Measurements from ENCODE around the gene PALM2AKAP2. TPM values are rescaled to one million over a fixed set of nuclear protein-coding genes. Genes with fewer than 3 reads are reported as not detected.
A peak's percentile ranks its signal among the peaks of the same experiment; 100 is the strongest.

The PALM2AKAP2 gene
- total and polyA plus RNA-seq, 2 experiments from 2014 or later, result 2.5 to 7.9 TPM

GRCh38 chr9:109815366-109815947, 35.5 kb downstream of the PALM2AKAP2 start:
- H3K27ac Mint-ChIP-seq, result no peak overlapping the region
- H3K27me3 ChIP-seq (ENCODE audit: insufficient read depth), result no peaks in the 10 kb centered on the region
- no peaks in the 10 kb centered on the region for H3F3A ChIP-seq (replicated peaks; ENCODE audit: low read depth)
- no peak for ATAC-seq
- H3K4me3 Mint-ChIP-seq, result no peak overlapping the region
- no peak for DNase-seq (ENCODE audit: low spot score)
- H3K9me3 Mint-ChIP-seq, result no peaks in the 10 kb centered on the region
- H3K9me2 ChIP-seq (ENCODE audit: insufficient read depth), result peaks cover 26% of the 10 kb centered on the region; the same call in 1 of the 2 replicates
- no peak overlapping the region for H3K27ac ChIP-seq (ENCODE audit: low read depth)
- 0 out of 2 replicates have a peak, but pooled peaks cover 5% of the 10 kb centered on the region for H3K4me1 ChIP-seq (ENCODE audit: insufficient read depth)
- H3K4me3 ChIP-seq, result no peak overlapping the region
- H3K79me2 ChIP-seq (replicated peaks; ENCODE audit: insufficient read depth), result no peaks in the 10 kb centered on the region
- H3K4me2 ChIP-seq, result no peak overlapping the region
- H4K20me1 ChIP-seq (replicated peaks; ENCODE audit: insufficient read depth), result no peaks in the 10 kb centered on the region
- TF ChIP-seq ETS1 (IDR thresholded peaks at IDR 0.05) (no peak), ZNF462 (CRISPR knock-in tag; IDR thresholded peaks at IDR 0.05) (peak; percentile 47; the same call in 1 of the 2 replicates)
- H3K36me3 ChIP-seq (ENCODE audit: insufficient read depth), result no peaks in the 10 kb centered on the region
- H3K27me3 Mint-ChIP-seq (ENCODE audit: insufficient read depth, low read depth, poor library complexity), result no peaks in the 10 kb centered on the region
- no peaks in the 10 kb centered on the region for H3K36me3 Mint-ChIP-seq (ENCODE audit: low read depth)
- H3K4me1 Mint-ChIP-seq, result peaks cover 8% of the 10 kb centered on the region; the same call in 2 of the 3 replicates
- no peak overlapping the region for H2AFZ ChIP-seq

GRCh38 chr9:109816490-109816889, 36.5 kb downstream of the PALM2AKAP2 start:
- H3K27ac Mint-ChIP-seq, result no peak overlapping the region
- peaks cover 26% of the 10 kb centered on the region; the same call in 1 of the 2 replicates for H3K9me2 ChIP-seq (ENCODE audit: insufficient read depth)
- no peaks in the 10 kb centered on the region for H4K20me1 ChIP-seq (replicated peaks; ENCODE audit: insufficient read depth)
- no peak overlapping the region for H2AFZ ChIP-seq
- no peaks in the 10 kb centered on the region for H3K36me3 Mint-ChIP-seq (ENCODE audit: low read depth)
- no peaks in the 10 kb centered on the region for H3K36me3 ChIP-seq (ENCODE audit: insufficient read depth)
- H3K27ac ChIP-seq (ENCODE audit: low read depth), result no peak overlapping the region
- H3K4me2 ChIP-seq, result no peak overlapping the region
- peaks cover 9% of the 10 kb centered on the region; the same call in 2 of the 3 replicates for H3K4me1 Mint-ChIP-seq
- H3K4me3 ChIP-seq, result no peak overlapping the region
- no peak for DNase-seq (ENCODE audit: low spot score)
- no peak for ATAC-seq
- no peak overlapping the region for H3K4me3 Mint-ChIP-seq
- no peaks in the 10 kb centered on the region for H3K79me2 ChIP-seq (replicated peaks; ENCODE audit: insufficient read depth)
- H3K4me1 ChIP-seq (ENCODE audit: insufficient read depth), result 0 out of 2 replicates have a peak, but pooled peaks cover 7% of the 10 kb centered on the region
- H3K27me3 ChIP-seq (ENCODE audit: insufficient read depth), result no peaks in the 10 kb centered on the region
- H3K9me3 Mint-ChIP-seq, result no peaks in the 10 kb centered on the region
- H3F3A ChIP-seq (replicated peaks; ENCODE audit: low read depth), result no peaks in the 10 kb centered on the region
- no peaks in the 10 kb centered on the region for H3K27me3 Mint-ChIP-seq (ENCODE audit: insufficient read depth, low read depth, poor library complexity)
- no peak for TF ChIP-seq STAT1 (IDR thresholded peaks at IDR 0.05; ENCODE audit: unreplicated experiment)
- no peak for TF ChIP-seq ETS1 (IDR thresholded peaks at IDR 0.05)
- TF ChIP-seq CTCF (conservative IDR thresholded peaks at IDR 0.05; ENCODE audit: low read depth in 2 of 2), result no peak
- TF ChIP-seq REST (IDR thresholded peaks at IDR 0.05; ENCODE audit: unreplicated experiment), result no peak
- no peak for TF ChIP-seq ZNF331 (CRISPR knock-in tag; IDR thresholded peaks at IDR 0.05; ENCODE audit: low read depth)

Data from GM23338 (cell line).